HEK293 (cell line): ENCODE measurements around the gene ABRACL.

Experiments used
- CTCF ChIA-PET: fragments of 350-600 bp; formaldehyde crosslinking; extraction: SDS; loops from one replicate; lab custom pipeline; 2021; ENCODE audit warnings: antibody characterized with exemption; lab: Yijun Ruan, JAX
- POLR2A ChIA-PET: fragments of 300-600 bp; formaldehyde crosslinking; extraction: SDS; loops from one replicate; lab custom pipeline; 2020; ENCODE audit warnings: antibody characterized with exemption, inconsistent platforms; lab: Yijun Ruan, JAX
- H3K27ac ChIP-seq: fragments of 200-500 bp; sonication (Bioruptor generic); 2 replicates; pipeline ENCODE4 v1.5.1; 2014; ENCODE audit warnings: low read depth, low read length, control low read depth, inconsistent platforms; ENCODE audit errors: extremely low read depth
- H3K36me3 ChIP-seq, 2 experiments: fragments of 200-500 bp in 1 of 2; sonication (Bioruptor generic) in 1 of 2; 1 replicate in 1 of 2; 2 replicates in 1 of 2; pipeline ENCODE4 v1.5.1; 2014 to 2017; ENCODE audit warnings: inconsistent platforms in 2 of 2, low read length in 2 of 2; ENCODE audit not compliant: control insufficient read depth in 2 of 2, insufficient read depth in 1 of 2
- H3K4me1 ChIP-seq: fragments of 200-500 bp; sonication (Bioruptor generic); 2 replicates; pipeline ENCODE4 v1.5.1; 2014; ENCODE audit warnings: mild to moderate bottlenecking, low read length, inconsistent platforms; ENCODE audit not compliant: control insufficient read depth, insufficient read depth
- H3K4me3 ChIP-seq: 2 replicates; pipeline ENCODE4 v1.5.1; 2011; ENCODE audit warnings: low read depth, mild to moderate bottlenecking, control low read depth, low read length, moderate library complexity
- H3K9me3 ChIP-seq: fragments of 200-500 bp; sonication (Bioruptor generic); 2 replicates; pipeline ENCODE4 v1.5.1; 2014; ENCODE audit warnings: low read depth, low read length, inconsistent platforms; ENCODE audit not compliant: control insufficient read depth, insufficient read depth
- CTCF ChIP-seq: fragments of 450-650 bp; formaldehyde crosslinking; IDR thresholded peaks from 2 replicates; pipeline ENCODE4 v1.5.1; 2016; ENCODE audit warnings: missing biosample characterization, missing genetic modification characterization
- GFI1B ChIP-seq: fragments of 450-650 bp; formaldehyde crosslinking; IDR thresholded peaks from 2 replicates; pipeline ENCODE4 v1.5.1; 2016; ENCODE audit warnings: missing biosample characterization, missing genetic modification characterization
- GLIS1 ChIP-seq: fragments of 450-650 bp; formaldehyde crosslinking; IDR thresholded peaks from 2 replicates; pipeline ENCODE4 v1.5.1; 2016; ENCODE audit warnings: missing biosample characterization, missing genetic modification characterization
- PATZ1 ChIP-seq: fragments of 450-650 bp; formaldehyde crosslinking; IDR thresholded peaks from 2 replicates; pipeline ENCODE4 v1.5.1; 2016; ENCODE audit warnings: missing biosample characterization, missing genetic modification characterization
- PRDM4 ChIP-seq: fragments of 450-650 bp; formaldehyde crosslinking; IDR thresholded peaks from 2 replicates; pipeline ENCODE4 v1.5.1; 2017; ENCODE audit warnings: missing biosample characterization, missing genetic modification characterization
- YY1 ChIP-seq: fragments of 450-650 bp; formaldehyde crosslinking; IDR thresholded peaks from 2 replicates; pipeline ENCODE4 v1.5.1; 2018; ENCODE audit warnings: missing biosample characterization, missing genetic modification characterization
- ZBTB11 ChIP-seq: fragments of 450-650 bp; formaldehyde crosslinking; conservative IDR thresholded peaks from 2 replicates; pipeline ENCODE4 v1.5.1; 2016; ENCODE audit warnings: low read depth, missing biosample characterization, missing genetic modification characterization
- ZNF10 ChIP-seq: fragments of 450-650 bp; formaldehyde crosslinking; IDR thresholded peaks from 2 replicates; pipeline ENCODE4 v1.5.1; 2017; ENCODE audit warnings: missing biosample characterization, missing genetic modification characterization
- ZNF121 ChIP-seq: fragments of 450-650 bp; formaldehyde crosslinking; IDR thresholded peaks from 2 replicates; pipeline ENCODE4 v1.5.1; 2016; ENCODE audit warnings: missing biosample characterization, missing genetic modification characterization
- ZNF248 ChIP-seq: fragments of 450-650 bp; formaldehyde crosslinking; IDR thresholded peaks from 2 replicates; pipeline ENCODE4 v1.5.1; 2017; ENCODE audit warnings: missing biosample characterization, missing genetic modification characterization
- ZNF292 ChIP-seq: fragments of 450-650 bp; formaldehyde crosslinking; IDR thresholded peaks from 2 replicates; pipeline ENCODE4 v1.5.1; 2016; ENCODE audit warnings: low read depth, missing biosample characterization, missing genetic modification characterization, borderline replicate concordance
- ZNF366 ChIP-seq: fragments of 450-650 bp; formaldehyde crosslinking; conservative IDR thresholded peaks from 2 replicates; pipeline ENCODE4 v1.5.1; 2016; ENCODE audit warnings: missing biosample characterization, missing genetic modification characterization
- ZNF423 ChIP-seq: fragments of 450-650 bp; formaldehyde crosslinking; IDR thresholded peaks from 2 replicates; pipeline ENCODE4 v1.5.1; 2016; ENCODE audit warnings: missing biosample characterization, missing genetic modification characterization
- ZNF426 ChIP-seq: fragments of 450-650 bp; formaldehyde crosslinking; IDR thresholded peaks from 2 replicates; pipeline ENCODE4 v1.5.1; 2017; ENCODE audit warnings: missing biosample characterization, missing genetic modification characterization, mild to moderate bottlenecking, inconsistent platforms, moderate library complexity
- ZNF645 ChIP-seq: fragments of 450-650 bp; formaldehyde crosslinking; IDR thresholded peaks from 2 replicates; pipeline ENCODE4; 2016; ENCODE audit warnings: missing biosample characterization, missing genetic modification characterization
- ZNF692 ChIP-seq: fragments of 450-650 bp; formaldehyde crosslinking; IDR thresholded peaks from 2 replicates; pipeline ENCODE4 v1.5.1; 2016; ENCODE audit warnings: missing biosample characterization, missing genetic modification characterization
- ZNF707 ChIP-seq: fragments of 450-650 bp; formaldehyde crosslinking; IDR thresholded peaks from 2 replicates; pipeline ENCODE4 v1.5.1; 2016; ENCODE audit warnings: missing biosample characterization, missing genetic modification characterization
- ZNF747 ChIP-seq: fragments of 450-650 bp; formaldehyde crosslinking; IDR thresholded peaks from 2 replicates; pipeline ENCODE4 v1.5.1; 2016; ENCODE audit warnings: missing biosample characterization, missing genetic modification characterization
- ZNF776 ChIP-seq: fragments of 450-650 bp; formaldehyde crosslinking; IDR thresholded peaks from 2 replicates; pipeline ENCODE4 v1.5.0; 2017; ENCODE audit warnings: missing biosample characterization, missing genetic modification characterization, borderline replicate concordance
- ZSCAN18 ChIP-seq: fragments of 450-650 bp; formaldehyde crosslinking; IDR thresholded peaks from 2 replicates; pipeline ENCODE4 v1.5.1; 2016; ENCODE audit warnings: missing biosample characterization, missing genetic modification characterization

Gene ABRACL

GRCh38 chr6:139010674-139011073, 17.9 kb upstream of the ABRACL start:
- Histone ChIP-seq H3K27ac (no peak overlapping the region), H3K36me3 (no peaks in the 10 kb centered on the region), H3K4me1 (no peaks in the 10 kb centered on the region), H3K4me3 (no peak overlapping the region), H3K9me3 (no peaks in the 10 kb centered on the region)
- ChIA-PET POLR2A (no interaction called here), CTCF (no interaction called here)
- TF ChIP-seq PRDM4 (no peak), PATZ1 (tag by site-specific recombination) (no peak), GLIS1 (tag by site-specific recombination) (no peak), ZNF366 (no peak), YY1 (tag by site-specific recombination) (no peak), ZNF692 (no peak), ZNF121 (no peak), ZSCAN18 (tag by site-specific recombination) (no peak), ZNF292 (tag by site-specific recombination) (no peak), ZNF776 (tag by site-specific recombination) (no peak)

GRCh38 chr6:139011980-139012379, 16.6 kb upstream of the ABRACL start:
- Histone ChIP-seq H3K27ac (no peak overlapping the region), H3K36me3 (no peaks in the 10 kb centered on the region), H3K4me3 (no peak overlapping the region), H3K9me3 (no peaks in the 10 kb centered on the region), H3K4me1 (no peaks in the 10 kb centered on the region)
- ChIA-PET CTCF (no interaction called here), POLR2A (interaction anchor here (0.6 kb wide), 1 partner anchor 183 kb away, joined by 4 read pairs; no protein-coding TSS in a partner anchor)
- TF ChIP-seq GFI1B (tag by site-specific recombination) (no peak), ZNF248 (tag by site-specific recombination) (no peak), ZNF10 (no peak), ZBTB11 (no peak), CTCF (tag by site-specific recombination) (no peak), ZNF707 (tag by site-specific recombination) (no peak), ZNF426 (tag by site-specific recombination) (no peak), ZNF645 (tag by site-specific recombination) (no peak), YY1 (tag by site-specific recombination) (no peak), ZNF747 (tag by site-specific recombination) (no peak), ZNF423 (no peak)
